Fibroblast of mammary gland (primary cell): ENCODE data around the gene RNF166.

Source experiments
- DNase-seq: peaks from one replicate; pipeline ENCODE4 v3.0.0-alpha.2; 2010; ENCODE audit warnings: low read depth
- H3K4me3 ChIP-seq: 2 replicates; pipeline ENCODE4 v1.5.1; 2011; ENCODE audit warnings: low read depth, mild to moderate bottlenecking, low read length, moderate library complexity; ENCODE audit not compliant: control insufficient read depth
- TF ChIP-seq, protein P1 (sequence below): conservative IDR thresholded peaks from 2 replicates; pipeline ENCODE4 v1.5.1; 2011; ENCODE audit warnings: low read depth, low read length, inconsistent platforms; ENCODE audit not compliant: control insufficient read depth, insufficient read depth

Gene RNF166

DNA sequence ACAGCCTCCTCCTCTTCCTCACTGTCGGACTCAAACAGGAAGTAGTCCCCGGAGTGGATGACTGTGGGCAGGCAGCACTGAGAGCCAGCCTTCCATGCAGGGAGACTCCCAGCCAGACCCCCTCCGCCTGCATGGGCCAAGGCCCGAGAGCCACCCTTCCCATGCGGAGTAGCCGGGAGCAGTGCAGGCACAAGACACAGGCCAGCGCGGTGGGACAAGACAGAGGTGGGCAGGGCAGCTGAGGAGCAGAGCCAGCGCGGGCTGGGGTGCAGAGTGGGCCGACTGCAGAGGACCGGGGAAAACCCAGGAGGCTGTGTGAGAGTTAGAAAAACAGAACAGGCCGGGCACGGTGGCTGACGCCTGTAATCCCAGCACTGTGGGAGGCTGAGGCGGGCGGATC lies 17.7 kb upstream of the RNF166 start:
- DNase-seq: no peak
- TF ChIP-seq, protein P1, sequence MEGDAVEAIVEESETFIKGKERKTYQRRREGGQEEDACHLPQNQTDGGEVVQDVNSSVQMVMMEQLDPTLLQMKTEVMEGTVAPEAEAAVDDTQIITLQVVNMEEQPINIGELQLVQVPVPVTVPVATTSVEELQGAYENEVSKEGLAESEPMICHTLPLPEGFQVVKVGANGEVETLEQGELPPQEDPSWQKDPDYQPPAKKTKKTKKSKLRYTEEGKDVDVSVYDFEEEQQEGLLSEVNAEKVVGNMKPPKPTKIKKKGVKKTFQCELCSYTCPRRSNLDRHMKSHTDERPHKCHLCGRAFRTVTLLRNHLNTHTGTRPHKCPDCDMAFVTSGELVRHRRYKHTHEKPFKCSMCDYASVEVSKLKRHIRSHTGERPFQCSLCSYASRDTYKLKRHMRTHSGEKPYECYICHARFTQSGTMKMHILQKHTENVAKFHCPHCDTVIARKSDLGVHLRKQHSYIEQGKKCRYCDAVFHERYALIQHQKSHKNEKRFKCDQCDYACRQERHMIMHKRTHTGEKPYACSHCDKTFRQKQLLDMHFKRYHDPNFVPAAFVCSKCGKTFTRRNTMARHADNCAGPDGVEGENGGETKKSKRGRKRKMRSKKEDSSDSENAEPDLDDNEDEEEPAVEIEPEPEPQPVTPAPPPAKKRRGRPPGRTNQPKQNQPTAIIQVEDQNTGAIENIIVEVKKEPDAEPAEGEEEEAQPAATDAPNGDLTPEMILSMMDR: no peak
- H3K4me3 ChIP-seq: no peak overlapping the region

DNA sequence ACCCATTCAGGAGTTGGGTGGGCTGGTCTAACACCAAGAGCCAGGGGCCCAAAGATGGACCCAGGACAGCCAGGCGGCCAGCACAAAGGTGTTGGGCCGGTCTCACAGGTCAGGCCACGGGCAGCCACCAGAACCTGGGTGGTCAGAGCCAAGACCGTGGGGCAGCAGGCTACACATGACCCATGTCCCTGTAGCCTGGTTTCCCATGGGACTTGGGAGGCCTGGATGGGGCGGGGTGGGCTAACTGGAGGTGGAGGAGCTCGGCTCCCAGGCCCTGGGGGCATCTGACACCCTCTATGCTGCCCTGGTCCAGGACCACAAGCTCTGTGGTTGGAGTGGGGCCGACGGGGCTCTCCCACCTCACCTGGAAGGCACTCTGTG lies 17.3 kb upstream of the RNF166 start:
- no peak overlapping the region for H3K4me3 ChIP-seq
- TF ChIP-seq, protein P1: no peak
- no peak for DNase-seq

DNA sequence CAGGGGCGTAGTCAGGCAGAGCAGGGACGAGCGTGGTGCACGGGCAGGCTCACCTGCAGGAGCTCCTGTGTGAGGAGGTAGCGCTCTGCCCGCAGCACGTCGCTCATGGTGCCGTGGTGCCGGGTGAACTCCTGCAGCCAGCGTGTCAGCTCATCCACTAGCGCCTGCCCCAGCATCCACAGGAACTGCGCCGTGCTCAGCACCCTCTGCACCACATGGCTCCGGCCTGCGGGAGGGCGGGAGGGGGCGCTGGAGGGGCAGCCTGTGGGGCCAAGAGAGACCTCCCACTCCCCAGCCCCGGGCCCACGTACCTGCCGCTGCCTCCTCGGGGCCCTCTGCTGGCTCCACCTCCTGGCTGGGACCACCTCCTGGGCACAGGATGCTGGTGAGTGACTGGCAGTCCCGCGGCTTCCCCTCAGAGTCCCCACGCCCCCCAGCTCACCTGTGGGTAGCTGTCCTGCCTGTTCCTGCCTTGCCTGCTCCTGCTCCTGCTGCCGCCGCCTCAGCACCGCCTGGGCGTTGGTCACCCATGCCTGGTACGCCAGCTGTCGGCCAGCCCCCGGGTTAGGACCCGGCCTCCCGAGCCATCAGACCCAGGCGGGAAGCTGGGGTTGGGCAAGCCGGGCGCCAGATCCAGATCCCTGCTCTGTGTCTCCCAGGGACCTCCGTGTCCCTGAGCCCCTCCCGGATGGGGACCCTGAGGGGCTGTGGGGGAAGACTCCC lies 16.7 kb upstream of the RNF166 start:
- DNase-seq: no peak
- TF ChIP-seq, protein P1: no peak
- no peak overlapping the region for H3K4me3 ChIP-seq

DNA sequence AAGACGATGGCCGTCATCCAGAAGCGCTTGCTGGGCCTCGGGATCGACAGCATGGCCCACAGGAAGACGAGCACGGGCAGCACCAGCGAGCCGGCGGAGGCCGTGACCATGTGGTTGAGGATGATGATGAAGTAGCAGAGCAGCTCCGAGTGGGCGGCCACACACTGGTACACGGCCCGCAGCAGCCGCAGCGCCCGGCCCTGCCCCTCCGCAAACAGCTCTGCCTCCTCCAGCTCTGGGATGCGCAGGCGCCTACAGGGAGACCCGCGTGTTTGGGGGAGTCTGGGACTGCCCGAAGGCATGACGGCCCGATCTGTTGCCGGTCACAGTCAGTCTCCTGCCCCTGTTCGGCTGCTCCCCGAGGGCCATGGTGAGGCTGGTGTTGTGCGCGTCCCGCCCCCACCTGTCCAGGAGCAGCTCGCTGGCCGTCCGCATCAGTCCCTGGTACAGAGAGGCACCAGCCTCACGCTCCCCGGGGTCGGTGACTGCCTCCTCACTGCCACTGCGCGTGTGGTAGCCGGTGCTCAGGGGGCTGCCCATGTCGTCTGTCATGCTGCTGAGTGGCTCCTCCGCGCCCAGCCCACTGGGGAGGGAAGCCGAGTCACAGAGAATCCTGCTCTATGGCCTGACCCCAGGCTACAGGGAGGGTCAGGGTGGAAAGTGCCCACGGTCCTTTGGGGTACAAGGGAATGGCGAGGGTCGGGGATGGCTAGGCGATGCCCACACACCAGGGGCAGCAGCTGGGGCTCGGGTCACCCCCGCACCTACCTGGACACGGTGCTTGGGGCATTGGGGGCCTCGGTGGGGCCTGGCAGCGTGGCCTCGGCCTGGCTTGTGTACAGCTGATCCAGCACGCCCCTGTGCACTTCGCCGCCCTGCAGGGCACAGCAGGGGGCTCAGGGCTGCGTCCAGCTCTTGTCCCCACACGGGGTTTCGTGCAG lies 15.9 kb upstream of the RNF166 start:
- DNase-seq: no peak
- TF ChIP-seq, protein P1: no peak
- H3K4me3 ChIP-seq: no peak overlapping the region

DNA sequence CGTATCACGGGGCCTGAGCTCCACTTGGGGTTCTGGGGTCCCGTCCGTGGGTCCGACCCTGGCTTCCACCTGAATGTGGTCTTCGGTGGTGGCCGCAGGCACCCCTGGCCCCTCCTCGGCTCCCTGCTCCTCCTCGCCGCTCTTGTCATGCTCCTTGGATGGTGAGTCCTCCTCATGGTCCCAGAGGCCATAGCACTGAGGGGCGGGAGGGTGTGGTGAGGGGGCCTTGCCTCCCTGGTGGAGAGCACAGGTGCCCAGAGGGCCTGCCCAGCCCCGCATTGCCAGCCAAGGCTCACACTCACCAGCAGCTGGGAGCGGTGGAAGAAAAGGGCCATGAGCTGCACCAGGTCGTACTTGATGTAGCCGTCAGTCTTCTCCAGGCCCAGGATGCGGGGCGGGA lies 15.0 kb upstream of the RNF166 start:
- H3K4me3 ChIP-seq: no peak overlapping the region
- TF ChIP-seq, protein P1: no peak
- DNase-seq: no peak

DNA sequence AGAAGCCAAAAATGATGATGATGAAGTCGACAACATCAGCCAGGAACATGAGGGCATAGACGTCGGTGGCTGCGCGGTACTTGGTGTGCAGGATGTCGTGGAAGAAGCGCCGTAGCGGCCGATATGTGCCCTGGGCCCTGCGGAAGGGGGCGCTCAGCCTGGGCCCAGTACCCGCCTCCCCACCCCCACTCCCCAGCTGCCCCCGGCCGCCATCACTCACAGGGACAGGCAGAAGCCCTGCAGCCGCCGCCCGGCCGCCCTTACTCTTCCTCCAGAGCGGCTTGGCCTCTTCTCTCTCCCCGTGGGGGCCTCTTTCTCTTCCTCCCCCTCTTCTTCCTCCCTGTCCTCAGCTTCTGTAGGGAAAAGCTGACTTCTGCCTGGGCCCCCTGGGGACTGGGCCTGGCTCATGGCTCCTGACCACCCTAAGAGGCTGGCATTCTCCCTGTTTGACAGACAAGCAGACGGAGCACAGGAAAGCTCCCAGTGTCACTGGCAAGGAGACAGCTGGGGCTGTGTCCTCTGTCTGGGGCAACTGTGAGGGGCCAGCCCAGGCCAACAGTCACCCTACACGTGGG lies 14.3 kb upstream of the RNF166 start:
- DNase-seq: no peak
- H3K4me3 ChIP-seq: no peak overlapping the region
- TF ChIP-seq, protein P1: no peak
